HG03457 (cell line): ENCODE results near the gene LGALS9.
"Not testable (repeated sequence)": the region's sequence is repeated elsewhere in the genome, so short reads cannot be mapped to it uniquely, and the experiment has no call there.

Experiments used
- ATAC-seq: cut with Tn5 transposase; IDR thresholded peaks from one replicate; pipeline ENCODE4 v1.9.1; 2021; ENCODE audit warnings: moderate number of reproducible peaks; ENCODE audit not compliant: unreplicated experiment

LGALS9 gene

DNA sequence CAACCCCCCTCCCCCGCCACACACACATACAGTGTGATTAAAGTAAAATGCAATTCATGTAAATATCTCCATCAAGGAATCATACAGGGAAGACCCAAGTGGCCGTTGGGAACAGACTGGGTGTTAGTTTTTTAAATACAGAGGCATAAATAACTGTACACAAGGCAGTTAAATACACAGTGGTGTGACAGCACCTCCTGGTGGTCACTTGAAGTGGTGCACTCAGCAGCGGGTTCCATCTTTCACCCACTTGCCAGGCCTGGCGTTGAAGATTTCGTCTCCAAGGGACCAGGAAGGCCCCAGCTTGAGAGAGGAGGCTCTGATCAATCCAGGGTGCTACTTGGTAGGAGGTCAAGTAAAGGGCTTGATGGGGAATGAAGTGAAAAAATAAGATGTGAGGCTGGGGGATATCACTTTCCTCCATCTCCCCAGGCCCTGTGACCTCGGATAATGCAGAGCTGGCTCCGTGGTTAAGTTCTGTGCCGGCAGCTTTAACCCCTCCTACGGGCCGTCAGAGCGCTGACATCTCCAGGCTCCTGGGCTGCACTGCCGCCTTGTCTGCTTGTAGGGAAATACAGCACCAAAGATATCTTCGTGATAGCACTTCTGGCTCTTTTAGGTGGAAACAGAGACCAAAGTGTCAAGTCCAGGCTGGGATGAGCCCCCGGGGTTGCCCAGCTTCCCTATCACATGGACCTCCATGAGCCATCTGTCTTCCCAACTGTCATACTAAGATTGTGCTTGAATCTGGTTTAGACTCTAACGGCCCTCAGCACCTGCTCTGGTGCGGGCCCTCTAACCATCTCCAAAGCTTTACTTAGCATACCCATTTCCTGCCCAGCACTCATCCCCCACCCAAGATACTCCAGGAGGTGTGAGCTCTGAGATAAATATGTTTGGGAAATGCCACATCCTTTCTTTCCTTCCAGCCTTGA lies 20.7 kb downstream of the LGALS9 start:
- no peak for ATAC-seq

DNA sequence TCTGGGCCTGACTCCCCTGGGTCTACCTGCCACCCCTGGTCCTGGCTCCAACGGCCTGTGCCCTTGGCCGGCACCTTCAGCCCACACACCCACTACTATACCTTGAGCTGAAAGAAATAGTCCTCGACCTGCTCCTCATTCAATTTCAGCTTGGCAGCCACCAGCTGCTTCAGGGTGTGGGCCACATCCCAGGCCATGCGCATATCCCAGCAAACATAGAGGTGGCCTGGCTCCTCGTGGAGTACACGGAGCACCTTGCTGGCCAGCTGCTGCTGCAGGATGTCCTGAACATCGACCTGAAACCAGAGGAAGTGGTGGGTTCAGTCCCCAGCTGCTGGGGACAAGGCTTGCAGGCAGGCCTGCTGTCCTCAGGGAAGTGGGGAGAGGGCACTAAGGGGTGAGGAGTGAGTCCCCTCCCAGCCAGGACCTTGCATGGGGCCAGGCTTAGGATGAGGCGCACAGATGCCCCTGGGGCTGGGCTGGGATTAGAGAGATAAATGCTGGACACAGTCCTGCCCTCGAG lies 22.5 kb downstream of the LGALS9 start:
- not testable (repeated sequence) for ATAC-seq

DNA sequence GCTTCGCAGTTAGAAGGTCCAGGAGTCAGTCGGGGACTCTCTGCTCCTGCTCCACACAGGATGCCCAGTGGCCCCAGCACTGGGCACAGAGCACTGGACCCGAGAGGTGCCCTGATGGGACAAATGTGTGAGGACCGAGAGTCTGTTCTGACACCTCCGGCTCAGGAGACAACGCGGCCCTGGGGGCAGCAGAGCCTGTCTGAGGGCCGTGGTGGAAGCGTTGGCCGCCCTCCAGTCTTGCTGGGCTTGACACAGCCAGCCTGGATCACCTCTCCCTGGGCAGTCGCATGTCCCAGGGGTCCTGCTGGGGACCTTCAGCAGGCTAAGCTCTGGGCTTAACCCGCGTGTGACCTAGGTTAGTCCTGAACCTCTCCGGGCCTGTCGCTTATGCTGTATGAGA lies 23.1 kb downstream of the LGALS9 start:
- no peak for ATAC-seq

DNA sequence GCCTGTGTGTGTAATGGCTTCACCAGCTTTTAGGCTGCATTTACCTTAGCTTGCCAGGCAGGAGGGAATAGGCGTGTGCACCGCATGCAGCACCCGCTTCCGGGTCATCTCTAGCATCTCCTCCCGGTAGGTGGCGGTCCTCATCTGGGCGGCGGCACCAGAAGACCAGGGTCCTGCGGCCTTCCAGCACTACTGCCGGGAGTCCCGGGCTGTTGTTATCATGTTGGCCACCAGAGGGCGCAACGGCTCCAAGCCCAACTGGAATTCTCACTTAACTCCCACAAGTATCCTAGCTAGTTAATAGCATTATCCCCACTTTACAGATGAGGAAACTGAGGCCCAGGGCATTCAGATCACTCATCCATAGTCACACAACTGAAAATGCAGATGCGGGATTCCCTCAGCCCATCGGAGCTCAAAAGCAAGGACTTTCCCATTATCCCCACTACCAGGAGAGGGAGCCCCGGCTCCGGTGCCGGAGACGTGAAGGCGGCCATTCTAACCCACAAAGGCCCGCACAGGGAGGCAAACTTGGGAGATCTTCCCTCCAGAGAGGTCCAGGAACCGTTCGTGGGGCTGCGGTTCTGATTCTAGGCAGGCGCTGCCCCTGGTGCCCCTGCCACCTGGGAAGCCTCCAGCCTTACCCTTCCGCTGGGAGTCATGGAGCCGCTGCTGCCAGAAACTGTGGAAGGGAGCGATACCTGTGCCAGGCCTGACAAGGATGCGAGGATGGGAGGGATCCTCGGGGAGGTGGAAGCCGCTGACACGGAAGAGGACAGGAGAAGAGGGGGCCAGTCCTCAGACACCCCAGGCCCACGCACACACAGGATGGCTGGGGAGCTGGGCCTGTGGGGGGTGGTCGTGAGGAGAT lies 23.9 kb downstream of the LGALS9 start:
- no peak for ATAC-seq

DNA sequence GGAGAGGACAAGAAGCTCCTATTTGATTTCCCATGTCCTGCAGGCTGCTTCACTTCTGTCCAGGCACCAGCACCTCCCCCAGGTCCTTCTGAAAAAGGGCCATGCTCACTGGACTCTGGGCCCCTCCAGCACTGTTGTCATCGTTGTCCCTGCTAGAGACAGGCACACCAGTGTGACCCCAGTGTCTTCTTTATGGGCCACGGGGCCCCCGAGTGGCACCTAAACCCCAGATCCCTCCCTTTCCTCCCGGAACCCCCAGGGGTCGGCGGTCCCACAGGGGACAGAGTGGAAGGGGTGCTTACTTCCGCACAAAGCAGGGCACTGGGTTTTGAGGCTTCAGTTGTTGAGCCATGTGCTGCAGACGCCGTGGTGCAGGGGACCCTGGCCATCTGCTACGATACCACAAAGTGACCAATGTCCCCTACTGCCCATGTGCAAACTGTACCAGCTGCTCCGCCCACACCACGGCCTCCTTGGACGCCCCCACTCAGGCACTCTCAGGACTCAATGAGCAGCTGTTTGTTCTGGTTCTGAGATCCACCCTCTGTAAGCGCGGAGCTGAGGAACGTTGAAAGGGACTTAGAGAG lies 24.6 kb downstream of the LGALS9 start:
- ATAC-seq = not testable (repeated sequence)

DNA sequence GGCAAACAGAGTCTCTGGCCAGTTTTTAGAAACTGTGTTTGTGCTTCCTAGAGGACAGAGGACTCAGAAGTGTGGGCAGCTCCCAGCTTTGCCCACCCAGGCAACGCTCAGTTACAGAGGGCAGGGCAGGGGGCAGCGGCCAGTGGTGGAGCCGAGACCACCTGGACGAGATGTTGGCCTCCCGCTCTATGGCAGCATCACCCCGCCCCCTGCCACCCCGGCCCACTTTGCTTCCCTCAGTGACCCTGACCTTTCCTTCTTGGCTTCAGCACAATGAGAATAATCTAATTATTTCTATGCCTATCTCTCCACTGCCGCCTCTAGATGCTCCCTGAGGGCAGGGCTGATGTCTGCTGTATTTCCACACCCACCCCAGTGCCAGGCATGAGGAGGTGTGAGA lies 25.6 kb downstream of the LGALS9 start:
- ATAC-seq = not testable (repeated sequence)

DNA sequence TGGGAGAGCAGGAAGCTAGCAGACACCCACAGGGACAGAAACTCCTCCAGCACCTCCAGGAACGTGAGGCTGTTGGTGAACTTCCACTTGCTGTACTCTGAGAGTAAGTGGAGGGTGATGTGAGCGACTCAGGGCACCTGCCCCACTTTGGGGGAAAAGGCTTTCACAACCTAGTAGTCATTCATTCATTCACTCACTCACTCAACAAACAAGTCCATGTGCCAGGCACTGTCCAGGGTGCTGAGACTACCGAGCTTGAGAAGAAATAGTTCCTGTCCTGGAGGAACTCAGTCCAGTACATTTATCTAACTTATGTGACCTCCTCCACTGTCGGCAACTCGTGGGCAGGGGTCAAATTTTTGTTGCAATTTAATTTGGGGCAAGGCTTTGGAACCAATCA lies 26.6 kb downstream of the LGALS9 start:
- ATAC-seq = no peak

- no peak for ATAC-seq
Observed at GRCh38 chr17:27659683-27660082, 28.7 kb downstream of the LGALS9 start.

- no peak for ATAC-seq
Observed at GRCh38 chr17:27660436-27660835, 29.4 kb downstream of the LGALS9 start.

DNA sequence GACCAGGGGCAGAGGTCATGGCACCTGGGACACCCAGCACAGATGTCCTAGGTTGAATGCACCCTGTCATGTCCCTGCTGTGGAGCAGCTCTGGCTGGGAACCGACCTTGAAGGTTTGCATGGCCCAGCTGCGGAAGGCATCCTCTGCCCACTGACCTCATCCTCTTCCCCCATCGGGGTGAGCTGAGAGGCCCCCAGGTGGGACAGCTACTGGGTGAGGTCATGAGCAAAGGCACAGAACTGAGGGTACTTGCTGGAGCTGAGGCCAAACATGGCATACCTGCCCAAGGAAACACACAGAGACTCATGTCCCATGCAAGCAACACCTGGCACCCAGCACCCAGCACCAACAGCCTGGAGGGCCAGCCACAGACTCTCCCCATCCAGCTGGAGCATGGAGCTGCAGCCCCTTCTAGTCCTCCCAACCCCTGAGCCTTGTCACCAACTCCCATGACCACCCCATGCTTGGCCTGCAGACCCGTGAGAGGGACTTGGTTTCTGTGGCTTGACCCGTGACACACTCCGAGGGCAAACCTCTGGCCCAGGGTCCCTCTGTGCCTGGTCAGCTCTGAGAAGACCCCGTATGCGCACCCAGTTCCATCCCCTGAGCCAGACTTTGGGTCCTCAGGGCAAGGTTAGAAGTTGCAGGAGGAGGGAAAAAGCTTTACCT lies 33.1 kb downstream of the LGALS9 start:
- no peak for ATAC-seq

DNA sequence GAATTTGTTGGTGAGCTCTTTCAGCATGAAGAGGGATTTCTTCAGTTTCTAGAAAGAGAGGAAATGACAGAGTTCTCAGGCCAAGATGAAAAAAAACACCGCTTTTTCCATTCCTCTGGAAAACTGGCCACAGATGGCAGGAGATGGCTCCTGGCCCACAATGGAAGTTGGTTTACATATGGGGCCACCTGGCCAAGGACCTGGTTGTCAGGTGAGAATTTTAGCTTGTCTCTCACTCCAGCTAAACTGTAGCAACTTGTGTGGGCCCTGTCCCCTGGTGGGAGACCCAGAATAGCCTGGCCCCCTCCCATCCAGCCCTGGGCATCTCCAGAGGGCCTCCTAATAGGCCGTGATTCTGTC lies 33.6 kb downstream of the LGALS9 start:
- ATAC-seq = no peak

DNA sequence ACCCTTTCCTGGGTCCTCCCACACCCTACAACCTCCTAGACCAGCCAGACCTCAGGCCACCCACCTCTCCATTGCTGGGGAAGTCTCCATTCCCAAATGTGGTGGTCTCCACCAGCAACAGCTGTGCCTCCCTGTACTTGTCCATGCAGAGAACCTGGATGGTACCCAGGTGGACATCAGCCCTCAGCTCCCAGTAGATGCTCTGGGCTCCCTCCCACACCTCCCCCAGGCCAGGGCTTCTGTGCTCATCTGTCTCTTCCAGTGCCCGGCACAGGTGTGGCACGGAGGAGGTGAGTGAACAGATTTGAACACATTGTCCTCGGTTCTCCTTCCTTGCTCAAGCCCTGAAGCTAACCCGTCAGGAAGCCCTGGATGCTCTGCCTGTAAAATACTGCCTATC lies 34.6 kb downstream of the LGALS9 start:
- ATAC-seq = no peak

DNA sequence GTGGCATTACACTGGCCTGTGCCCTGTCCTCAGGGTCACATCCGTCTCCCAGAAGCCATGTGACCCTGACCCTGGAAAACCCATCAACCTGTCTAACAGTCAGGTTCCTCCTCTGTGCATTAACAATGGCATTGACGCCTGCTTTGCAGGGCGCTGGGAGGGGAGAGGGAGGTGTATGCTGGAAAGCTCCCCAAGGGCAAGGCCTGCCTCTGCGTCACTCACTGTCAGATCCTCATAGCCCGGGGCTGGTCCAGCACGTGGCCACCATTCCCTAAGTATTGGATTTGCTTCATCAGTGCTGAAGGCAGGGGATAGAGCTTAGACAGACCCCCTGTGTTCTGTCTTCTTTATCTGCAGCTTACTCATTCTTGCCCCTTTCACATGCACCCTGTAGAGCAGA lies 35.3 kb downstream of the LGALS9 start:
- ATAC-seq = not testable (repeated sequence)

DNA sequence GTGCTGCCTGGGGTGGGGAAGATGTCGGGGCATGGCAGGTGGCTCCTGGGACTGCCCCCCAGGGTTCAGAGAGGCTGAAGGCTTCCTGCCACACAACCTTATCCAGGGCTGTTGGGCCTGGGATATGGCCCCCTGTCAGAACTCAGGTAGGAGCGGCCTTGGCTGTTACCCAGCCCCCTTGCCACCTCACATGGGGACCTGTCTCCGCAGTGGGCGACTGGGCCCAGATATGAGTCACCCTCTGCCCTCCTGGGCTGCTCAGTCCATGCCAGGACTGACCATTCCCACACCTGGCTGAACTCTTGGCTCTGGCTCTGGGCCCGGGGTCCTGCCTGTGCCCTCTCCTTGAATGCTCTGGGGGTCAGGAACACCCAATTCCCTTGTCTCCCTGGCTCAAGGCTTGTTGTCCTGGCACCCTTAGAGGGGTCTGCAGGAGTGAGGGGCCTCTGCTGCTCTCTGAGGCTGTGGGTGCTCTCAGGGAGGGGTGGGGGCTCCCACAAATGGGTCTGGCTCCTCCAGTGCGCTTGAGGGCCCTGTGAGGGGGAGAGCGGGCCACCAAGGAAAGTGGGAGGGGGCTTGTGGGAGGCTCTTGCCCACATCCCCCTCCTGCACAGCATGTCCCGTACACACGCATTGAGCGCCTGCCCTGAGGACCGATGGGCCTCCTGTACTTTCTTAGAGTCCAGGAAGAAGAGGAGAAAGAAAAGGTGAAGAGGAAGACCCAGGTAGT lies 36.0 kb downstream of the LGALS9 start:
- ATAC-seq = no peak

GRCh38 chr17:27667656-27668487 lies 36.9 kb downstream of the LGALS9 start:
- ATAC-seq = no peak

DNA sequence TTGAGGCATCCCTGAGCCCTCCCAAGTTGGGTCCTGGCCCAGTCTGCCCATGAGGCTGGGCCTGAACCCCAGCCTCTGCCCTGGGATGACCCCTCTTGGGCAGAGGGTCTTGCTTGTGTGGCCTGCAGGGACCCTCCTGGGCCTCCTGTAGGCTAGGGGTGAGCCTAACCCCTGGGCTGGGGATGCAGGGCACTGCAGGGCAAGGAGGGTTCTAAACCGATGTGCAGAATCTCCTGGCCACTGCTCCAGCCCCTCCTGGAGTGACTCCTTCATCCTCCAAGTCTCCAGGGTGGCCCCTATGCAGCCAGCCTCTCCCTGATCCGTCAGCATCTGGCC lies 37.5 kb downstream of the LGALS9 start:
- no peak for ATAC-seq

- no peak for ATAC-seq
Observed at GRCh38 chr17:27669136-27669535, 38.1 kb downstream of the LGALS9 start.

DNA sequence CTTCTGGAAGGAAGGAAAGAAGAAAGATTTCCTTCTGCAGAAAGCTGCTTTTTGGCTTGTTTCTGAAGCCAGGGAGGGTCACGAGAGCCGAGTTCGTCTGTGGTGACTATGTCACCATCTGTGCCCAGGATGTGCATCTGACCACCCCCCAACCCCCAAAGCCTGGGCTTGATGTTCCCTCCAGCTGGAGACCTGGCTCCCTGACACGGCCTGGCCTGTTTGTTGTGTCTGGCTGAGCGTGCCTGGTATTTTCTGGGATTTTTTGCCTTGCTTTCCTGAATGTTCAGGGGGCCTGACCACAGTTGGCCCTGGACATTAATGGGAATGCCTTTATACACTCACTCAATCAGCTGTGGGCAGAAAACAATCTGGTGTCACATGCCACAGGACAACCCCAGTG lies 38.9 kb downstream of the LGALS9 start:
- ATAC-seq = no peak
